Osteocyte (in vitro differentiated cells): Measurements from ENCODE around the gene THEMIS. TPM values are rescaled to one million over a fixed set of nuclear protein-coding genes. Genes with fewer than 3 reads are reported as not detected.

Experiments used
- DNase-seq: peaks from one replicate; pipeline ENCODE4 v3.0.0; 2021; ENCODE audit warnings: mixed read lengths; ENCODE audit not compliant: unreplicated experiment; ENCODE audit errors: extremely low spot score
- H3K27ac Mint-ChIP-seq: one replicate; pipeline ENCODE4 v1.8.0; 2021; ENCODE audit warnings: mild to moderate bottlenecking, mixed read lengths; ENCODE audit not compliant: unreplicated experiment
- H3K27me3 Mint-ChIP-seq: one replicate; pipeline ENCODE4 v1.8.0; 2021; ENCODE audit warnings: mixed read lengths; ENCODE audit not compliant: unreplicated experiment
- H3K36me3 Mint-ChIP-seq: one replicate; pipeline ENCODE4 v1.8.0; 2021; ENCODE audit warnings: mixed read lengths; ENCODE audit not compliant: unreplicated experiment
- H3K4me1 Mint-ChIP-seq: one replicate; pipeline ENCODE4 v1.8.0; 2021; ENCODE audit warnings: mixed read lengths; ENCODE audit not compliant: unreplicated experiment
- H3K4me3 Mint-ChIP-seq: one replicate; pipeline ENCODE4 v1.8.0; 2021; ENCODE audit warnings: mild to moderate bottlenecking, moderate library complexity, mixed read lengths; ENCODE audit not compliant: unreplicated experiment
- H3K9me3 Mint-ChIP-seq: one replicate; pipeline ENCODE4 v1.8.0; 2021; ENCODE audit warnings: mixed read lengths; ENCODE audit not compliant: unreplicated experiment
- long read RNA-seq: library from polyadenylated mRNA; unstranded; transcript quantifications from one replicate; pipeline ENCODE4 v2.0.0, GENCODE V29; 2021
- total RNA-seq: library from RNA; stranded (reverse); gene quantifications from 2 replicates; pipeline ENCODE4 v1.2.1, GENCODE V29; 2021
- TF ChIP-seq, protein P1 (sequence below): fragments of 200-600 bp; sonication (generic); IDR thresholded peaks from 2 replicates; pipeline ENCODE4 v1.5.0; 2021; ENCODE audit warnings: antibody characterized with exemption, mild to moderate bottlenecking, moderate library complexity

Gene THEMIS, protein sequence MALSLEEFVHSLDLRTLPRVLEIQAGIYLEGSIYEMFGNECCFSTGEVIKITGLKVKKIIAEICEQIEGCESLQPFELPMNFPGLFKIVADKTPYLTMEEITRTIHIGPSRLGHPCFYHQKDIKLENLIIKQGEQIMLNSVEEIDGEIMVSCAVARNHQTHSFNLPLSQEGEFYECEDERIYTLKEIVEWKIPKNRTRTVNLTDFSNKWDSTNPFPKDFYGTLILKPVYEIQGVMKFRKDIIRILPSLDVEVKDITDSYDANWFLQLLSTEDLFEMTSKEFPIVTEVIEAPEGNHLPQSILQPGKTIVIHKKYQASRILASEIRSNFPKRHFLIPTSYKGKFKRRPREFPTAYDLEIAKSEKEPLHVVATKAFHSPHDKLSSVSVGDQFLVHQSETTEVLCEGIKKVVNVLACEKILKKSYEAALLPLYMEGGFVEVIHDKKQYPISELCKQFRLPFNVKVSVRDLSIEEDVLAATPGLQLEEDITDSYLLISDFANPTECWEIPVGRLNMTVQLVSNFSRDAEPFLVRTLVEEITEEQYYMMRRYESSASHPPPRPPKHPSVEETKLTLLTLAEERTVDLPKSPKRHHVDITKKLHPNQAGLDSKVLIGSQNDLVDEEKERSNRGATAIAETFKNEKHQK
- total RNA-seq: not detected in 2 replicates
- long read RNA-seq: 0 reads

DNA sequence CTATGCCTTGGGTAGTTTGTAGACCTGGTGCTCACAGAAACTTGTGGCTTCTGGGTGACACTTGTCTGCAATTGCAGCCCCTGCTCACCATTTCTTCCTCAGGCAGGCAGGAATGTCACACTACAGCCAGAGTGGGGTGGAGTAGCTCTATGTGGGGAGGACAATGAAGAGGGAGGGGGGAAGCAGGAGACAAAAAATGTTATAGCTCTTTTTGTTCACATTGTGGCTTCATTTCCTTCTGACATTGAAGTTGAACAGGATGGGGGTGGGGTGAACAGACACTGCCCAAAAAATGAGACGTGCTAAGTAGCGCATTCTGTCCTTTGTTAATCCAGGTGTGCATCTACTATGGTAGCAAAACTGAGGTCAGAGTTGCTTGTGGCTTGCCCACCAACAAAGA lies at the start of gene THEMIS:
Gene THEMIS, minus strand, starts transcription at position 124 of the 400 bp plus-strand sequence. CDS start 126 bp downstream, outside the sequence.
- no peak for DNase-seq
- H3K36me3 Mint-ChIP-seq: no peaks in the 10 kb centered on the region
- no peak within 1 kb of the TSS for H3K27ac Mint-ChIP-seq
- TF ChIP-seq, protein P1, sequence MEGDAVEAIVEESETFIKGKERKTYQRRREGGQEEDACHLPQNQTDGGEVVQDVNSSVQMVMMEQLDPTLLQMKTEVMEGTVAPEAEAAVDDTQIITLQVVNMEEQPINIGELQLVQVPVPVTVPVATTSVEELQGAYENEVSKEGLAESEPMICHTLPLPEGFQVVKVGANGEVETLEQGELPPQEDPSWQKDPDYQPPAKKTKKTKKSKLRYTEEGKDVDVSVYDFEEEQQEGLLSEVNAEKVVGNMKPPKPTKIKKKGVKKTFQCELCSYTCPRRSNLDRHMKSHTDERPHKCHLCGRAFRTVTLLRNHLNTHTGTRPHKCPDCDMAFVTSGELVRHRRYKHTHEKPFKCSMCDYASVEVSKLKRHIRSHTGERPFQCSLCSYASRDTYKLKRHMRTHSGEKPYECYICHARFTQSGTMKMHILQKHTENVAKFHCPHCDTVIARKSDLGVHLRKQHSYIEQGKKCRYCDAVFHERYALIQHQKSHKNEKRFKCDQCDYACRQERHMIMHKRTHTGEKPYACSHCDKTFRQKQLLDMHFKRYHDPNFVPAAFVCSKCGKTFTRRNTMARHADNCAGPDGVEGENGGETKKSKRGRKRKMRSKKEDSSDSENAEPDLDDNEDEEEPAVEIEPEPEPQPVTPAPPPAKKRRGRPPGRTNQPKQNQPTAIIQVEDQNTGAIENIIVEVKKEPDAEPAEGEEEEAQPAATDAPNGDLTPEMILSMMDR: no peak
- peaks cover 5% of the 10 kb centered on the region for H3K9me3 Mint-ChIP-seq
- H3K4me1 Mint-ChIP-seq: no peaks in the 10 kb centered on the region
- no peaks in the 10 kb centered on the region for H3K27me3 Mint-ChIP-seq
- H3K4me3 Mint-ChIP-seq: no peak within 1 kb of the TSS

DNA sequence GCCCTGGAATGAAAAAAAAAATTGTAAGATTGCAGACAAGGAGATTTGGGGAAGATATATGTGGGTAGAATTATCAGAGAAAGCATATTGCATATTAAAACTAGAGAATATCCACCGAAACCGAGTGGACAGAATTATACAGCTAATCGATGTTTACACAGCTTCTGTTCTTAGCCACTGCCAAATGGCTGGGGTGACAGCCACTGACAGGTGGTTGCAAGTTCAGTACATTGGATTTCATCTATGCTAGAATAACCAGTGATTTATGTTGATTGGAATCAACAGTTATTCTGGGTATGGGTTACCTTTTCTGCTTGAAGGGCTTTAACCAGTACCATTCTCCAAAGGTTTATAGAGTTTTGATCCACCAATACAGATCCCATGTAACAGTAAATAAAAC lies 48.4 kb upstream of the THEMIS start:
- TF ChIP-seq, protein P1: no peak
- Mint-ChIP-seq H3K9me3 (peaks cover 4% of the 10 kb centered on the region), H3K27me3 (no peaks in the 10 kb centered on the region), H3K36me3 (no peaks in the 10 kb centered on the region), H3K27ac (no peak overlapping the region), H3K4me3 (no peak overlapping the region), H3K4me1 (no peaks in the 10 kb centered on the region)
- no peak for DNase-seq

DNA sequence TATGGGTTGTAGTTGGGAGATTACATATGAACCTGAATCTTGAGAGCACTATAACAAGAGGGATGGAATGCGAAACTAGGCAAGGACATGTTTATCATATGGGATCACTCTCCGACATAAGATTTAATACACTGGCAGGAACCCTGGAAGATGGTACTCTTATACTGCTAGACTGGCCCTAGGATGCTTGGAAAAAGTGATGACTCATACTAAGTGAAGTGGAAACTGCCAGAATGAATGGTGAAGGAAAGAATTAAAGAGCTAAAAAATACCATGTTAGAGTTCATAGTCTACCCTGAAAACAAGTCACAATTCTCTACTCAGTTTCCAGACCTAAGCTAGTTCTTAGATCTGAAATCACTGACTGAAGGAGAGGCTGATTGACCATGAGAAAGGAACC lies 45.5 kb upstream of the THEMIS start:
- no peaks in the 10 kb centered on the region for H3K36me3 Mint-ChIP-seq
- H3K4me1 Mint-ChIP-seq: no peaks in the 10 kb centered on the region
- peaks cover 4% of the 10 kb centered on the region for H3K9me3 Mint-ChIP-seq
- H3K27me3 Mint-ChIP-seq: no peaks in the 10 kb centered on the region
- no peak for DNase-seq
- TF ChIP-seq, protein P1: no peak
- H3K27ac Mint-ChIP-seq: no peak overlapping the region
- no peak overlapping the region for H3K4me3 Mint-ChIP-seq

DNA sequence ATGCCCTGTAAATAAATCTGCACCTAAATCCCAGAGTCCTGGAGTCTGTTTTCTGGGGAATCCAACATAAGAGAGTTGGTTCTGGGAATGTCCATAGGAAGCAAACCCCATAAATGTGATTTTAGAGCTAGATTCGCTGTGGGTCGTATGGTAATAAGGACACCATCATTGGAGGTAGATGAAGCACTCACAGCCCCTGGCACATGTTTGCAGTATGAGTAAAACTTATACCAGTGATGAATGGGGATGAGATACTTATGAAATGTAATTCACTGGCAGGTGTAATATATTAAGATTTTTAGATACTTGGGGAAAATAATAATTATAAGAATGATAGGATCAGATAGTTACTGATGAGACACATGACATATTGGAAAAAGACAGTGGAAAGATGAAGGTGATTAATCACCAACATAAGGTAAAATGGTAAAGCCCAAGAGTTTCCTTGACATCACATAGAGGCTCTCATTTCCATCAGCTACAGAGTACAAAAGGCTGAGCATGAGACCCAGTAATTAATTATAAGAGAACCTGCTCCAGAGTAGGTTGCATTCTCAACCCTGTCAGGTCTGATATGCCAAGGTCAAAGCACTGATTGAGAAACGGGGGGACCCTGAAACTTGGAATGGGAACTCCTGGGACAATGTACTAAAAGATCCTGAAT lies 44.7 kb upstream of the THEMIS start:
- DNase-seq: no peak
- TF ChIP-seq, protein P1: no peak
- Mint-ChIP-seq H3K4me3 (no peak overlapping the region), H3K9me3 (peaks cover 4% of the 10 kb centered on the region), H3K4me1 (no peaks in the 10 kb centered on the region), H3K27me3 (no peaks in the 10 kb centered on the region), H3K27ac (no peak overlapping the region), H3K36me3 (no peaks in the 10 kb centered on the region)

DNA sequence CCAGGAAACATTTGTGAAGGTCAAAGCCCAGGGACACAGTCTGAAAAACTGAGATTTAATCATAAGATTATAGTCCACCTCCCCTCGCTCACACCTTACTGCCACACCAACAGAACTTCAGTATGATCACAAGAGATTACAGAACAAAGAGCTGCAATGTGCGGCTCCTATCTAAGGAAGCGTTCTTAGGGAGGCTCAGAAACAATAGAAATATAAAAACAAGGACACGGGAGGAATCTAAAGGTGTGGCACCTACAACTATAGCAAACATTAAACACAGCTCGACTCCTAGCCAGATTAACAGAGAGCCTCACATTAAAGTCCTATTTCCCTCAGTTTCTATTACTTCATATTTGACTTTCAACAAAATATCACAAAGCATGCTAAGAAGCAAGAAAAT lies 40.4 kb upstream of the THEMIS start:
- no peak for DNase-seq
- H3K27ac Mint-ChIP-seq: no peak overlapping the region
- no peaks in the 10 kb centered on the region for H3K27me3 Mint-ChIP-seq
- peaks cover 22% of the 10 kb centered on the region for H3K4me1 Mint-ChIP-seq
- H3K4me3 Mint-ChIP-seq: no peak overlapping the region
- TF ChIP-seq, protein P1: no peak
- H3K36me3 Mint-ChIP-seq: no peaks in the 10 kb centered on the region
- H3K9me3 Mint-ChIP-seq: peaks cover 4% of the 10 kb centered on the region
